LNCaP clone FGC (cell line): ENCODE results near the gene MADD.
A peak's percentile ranks its signal among the peaks of the same experiment; 100 is the strongest.

Source experiments
- DNase-seq: peaks from one replicate; pipeline ENCODE4 v3.0.0-alpha.2; 2011; ENCODE audit warnings: low read depth
- H3K4me3 ChIP-seq: 2 replicates; pipeline ENCODE4 v1.5.1; 2011; ENCODE audit warnings: mild to moderate bottlenecking, low read depth, low read length, control low read depth
- CTCF ChIP-seq: IDR thresholded peaks from 2 replicates; pipeline ENCODE4 v1.5.1; 2012; ENCODE audit warnings: mild to moderate bottlenecking; ENCODE audit not compliant: control insufficient read depth, insufficient read depth; ENCODE audit errors: extremely low read depth

Gene MADD

DNA sequence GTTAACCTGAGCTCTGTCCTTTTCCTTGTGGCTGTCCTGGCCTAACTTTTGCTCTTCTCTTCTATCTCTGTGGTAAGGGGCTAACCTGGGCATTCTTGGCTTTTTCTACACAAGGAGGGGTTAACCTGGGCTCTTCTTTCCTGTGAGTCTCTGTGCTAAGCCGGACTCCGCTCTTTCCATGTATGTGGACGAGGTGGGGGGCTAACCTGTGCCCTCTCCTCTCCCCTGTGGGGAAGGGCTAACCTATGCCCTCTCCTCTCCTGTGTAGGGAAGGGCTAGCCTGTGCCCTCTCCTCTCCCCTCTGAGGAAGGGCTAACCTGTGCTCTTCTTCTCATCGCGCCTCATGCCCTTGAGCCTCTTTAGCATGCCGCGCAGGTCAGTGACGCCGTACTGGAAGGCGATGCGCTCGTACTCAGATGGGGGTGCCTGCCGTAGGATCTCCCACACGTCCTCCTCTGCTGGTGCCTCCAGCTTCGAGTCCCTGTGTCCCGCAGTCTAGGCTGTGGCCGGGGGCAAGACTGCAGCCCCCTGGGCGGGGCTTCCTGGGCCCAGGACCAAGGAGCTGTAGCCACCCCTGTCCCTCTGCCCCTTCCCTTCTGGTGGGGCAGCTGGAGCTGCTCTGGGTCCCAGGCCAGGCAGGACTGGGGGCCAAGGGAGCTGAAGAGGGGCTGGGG is 76.1 kb downstream of the MADD start:
- H3K4me3 ChIP-seq = no peak overlapping the region
- no peak for DNase-seq
- TF ChIP-seq CTCF = no peak

DNA sequence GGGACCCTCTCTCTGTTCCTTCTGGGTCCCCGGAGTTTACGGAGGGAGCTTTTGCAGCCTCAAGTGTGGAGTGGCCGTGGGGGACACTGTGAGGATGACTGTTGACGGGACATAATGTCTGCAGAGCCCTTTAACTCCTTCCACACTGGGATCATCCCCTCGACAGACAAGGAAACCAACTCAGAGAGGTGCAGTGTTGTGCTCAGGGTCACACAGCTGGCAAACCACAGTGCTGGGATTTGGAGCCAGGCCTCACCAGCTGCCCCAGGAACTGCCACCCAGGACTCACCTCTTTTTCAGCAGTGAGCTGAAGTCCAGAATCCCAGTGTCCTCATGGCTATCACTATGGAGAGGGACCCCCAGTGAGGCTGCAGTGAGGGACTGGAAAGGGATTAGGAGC is 77.2 kb downstream of the MADD start:
- no peak for DNase-seq
- no peak overlapping the region for H3K4me3 ChIP-seq
- TF ChIP-seq CTCF = no peak

- H3K4me3 ChIP-seq = no peak overlapping the region
- no peak for TF ChIP-seq CTCF
- DNase-seq = no peak
These were observed 78.3 kb downstream of the MADD start for GRCh38 chr11:47348131-47348802.

- H3K4me3 ChIP-seq = no peak overlapping the region
- DNase-seq = peak; percentile 13
- TF ChIP-seq CTCF = peak; percentile 46
These were observed 78.9 kb downstream of the MADD start for GRCh38 chr11:47348859-47349258.

DNA sequence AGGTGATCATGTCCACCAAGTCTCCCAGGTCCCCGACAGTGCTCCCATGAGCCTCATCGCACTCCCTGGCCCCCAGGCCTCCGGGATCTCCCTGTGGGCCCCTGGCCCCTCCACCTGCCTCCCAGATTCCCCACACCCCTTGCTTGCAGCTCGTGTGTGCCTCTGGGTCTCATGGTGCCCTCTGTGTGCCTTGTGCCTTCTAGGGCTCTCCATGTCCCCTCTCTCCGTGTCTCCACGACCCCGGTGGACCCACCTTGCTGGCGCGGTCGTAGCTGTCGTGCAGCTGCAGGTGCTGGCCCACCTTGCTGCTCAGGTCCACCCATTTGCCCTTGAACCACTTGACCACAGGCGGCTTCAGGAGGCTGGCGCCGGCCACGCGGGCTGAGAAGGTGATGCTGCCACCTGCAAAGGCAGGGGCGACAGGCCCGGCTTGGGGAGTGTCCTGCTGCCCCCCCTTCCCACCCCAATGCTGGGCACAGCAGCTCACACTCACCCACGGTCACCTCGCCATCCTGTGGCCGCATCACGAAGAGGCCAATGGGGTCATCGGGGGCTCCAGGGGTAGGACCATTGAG is 79.7 kb downstream of the MADD start:
- H3K4me3 ChIP-seq = no peak overlapping the region
- TF ChIP-seq CTCF = no peak
- DNase-seq = no peak

DNA sequence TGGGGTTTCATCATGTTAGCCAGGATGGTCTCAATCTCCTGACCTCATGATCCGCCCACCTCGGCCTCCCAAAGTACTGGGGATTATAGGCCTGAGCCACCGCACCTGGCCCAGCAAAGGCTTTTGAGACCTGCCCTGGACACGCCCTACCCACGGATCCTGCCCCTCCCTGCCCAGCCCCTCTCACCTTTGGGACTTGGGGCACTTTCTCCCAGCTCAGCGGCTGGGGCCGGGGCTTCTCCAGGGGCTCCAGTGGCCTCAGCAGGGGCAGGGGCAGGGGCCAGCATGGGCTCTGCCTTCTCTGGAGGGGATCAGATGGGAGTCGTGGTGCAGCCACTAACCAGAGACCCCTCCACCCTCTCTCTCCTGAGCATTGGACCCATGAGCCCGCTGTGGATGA is 80.4 kb downstream of the MADD start:
- no peak for TF ChIP-seq CTCF
- DNase-seq = no peak
- H3K4me3 ChIP-seq = no peak overlapping the region
